Gastrocnemius medialis (tissue), 4 donors: ENCODE data around the gene LMAN2L. TPM values are rescaled to one million over a fixed set of nuclear protein-coding genes. Genes with fewer than 3 reads are reported as not detected.

Source experiments
- ATAC-seq, 2 donors: fragments of 150-250 bp; one replicate each; pipeline ENCODE4 v1.9.1; 2016
- DNase-seq, 2 donors: peaks; one replicate each; pipeline ENCODE4 v3.0.0-alpha.2; 2019
- H3K27ac ChIP-seq, 4 donors: fragments of 200-600 bp; sonication (generic); 1 replicate in 1 of 4; 2 replicates in 3 of 4; pipeline ENCODE4 v1.5.1; 2016 to 2018; ENCODE audit warnings: mild to moderate bottlenecking in 2 of 4, moderate library complexity in 1 of 4
- H3K27me3 ChIP-seq, 3 donors: fragments of 200-600 bp; sonication (generic) in 2 of 3; 1 replicate in 1 of 3; 2 replicates in 2 of 3; pipeline versions ENCODE4 v1.5.1 to v1.6.0; 2016 to 2019; ENCODE audit warnings: mild to moderate bottlenecking in 1 of 3, moderate library complexity in 1 of 3
- H3K36me3 ChIP-seq, 2 donors: fragments of 200-600 bp; sonication (generic) in 1 of 2; one replicate each; pipeline ENCODE4 v1.5.1; 2017 to 2018
- H3K4me1 ChIP-seq, 2 donors: fragments of 200-600 bp; sonication (generic) in 1 of 2; one replicate each; pipeline ENCODE4 v1.5.1; 2016 to 2017; ENCODE audit warnings: mild to moderate bottlenecking in 2 of 2
- H3K4me3 ChIP-seq, 4 donors: fragments of 200-600 bp; sonication (generic) in 3 of 4; 1 replicate in 1 of 4; 2 replicates in 3 of 4; pipeline ENCODE4 v1.5.1; 2016 to 2019; ENCODE audit warnings: mild to moderate bottlenecking in 2 of 4
- H3K9me3 ChIP-seq, 3 donors: fragments of 200-600 bp; sonication (generic) in 2 of 3; 1 replicate in 1 of 3; 2 replicates in 2 of 3; pipeline ENCODE4 v1.5.1; 2016 to 2019
- CTCF ChIP-seq, 5 experiments: fragments of 450-650 bp in 3 of 5; fragments of 200-600 bp in 2 of 5; sonication (generic) in 2 of 5; IDR thresholded peaks in 4 of 5; conservative IDR thresholded peaks in 1 of 5; 1 replicate in 4 of 5; 2 replicates in 1 of 5; pipeline ENCODE4 v1.5.1; 2016 to 2019; ENCODE audit warnings: antibody characterized with exemption in 5 of 5, mild to moderate bottlenecking in 3 of 5, moderate library complexity in 3 of 5
- POLR2A ChIP-seq, 2 donors: fragments of 450-650 bp; IDR thresholded peaks; one replicate each; pipeline ENCODE4 v1.6.1; 2017; ENCODE audit warnings: antibody characterized with exemption in 2 of 2, mild to moderate bottlenecking in 2 of 2, moderate library complexity in 2 of 2
- in situ Hi-C, 4 donors: fragments of 200-750 bp; cut with MboI; loops; one replicate each; pipeline versions ENCODE4 v1.15.0 to v1.8.0; 2017; ENCODE audit warnings: low sequenced_read_pairs in 4 of 4
- intact Hi-C: fragments of 100-400 bp; cut with DNase I; formaldehyde crosslinking; loops from one replicate; pipeline ENCODE4 v1.15.1; 2023; ENCODE audit warnings: low total_unique reads
- total RNA-seq, 4 donors: library from RNA; depleted of rRNA; stranded (reverse); fragments of >200 nt; gene quantifications; one replicate each; pipeline versions ENCODE4 v1.1.0 to v1.2.3, GENCODE V29; 2016

The LMAN2L gene
- total RNA-seq, 4 donors from 2014 or later: 8.8 to 17.3 (median 16.4) TPM

DNA sequence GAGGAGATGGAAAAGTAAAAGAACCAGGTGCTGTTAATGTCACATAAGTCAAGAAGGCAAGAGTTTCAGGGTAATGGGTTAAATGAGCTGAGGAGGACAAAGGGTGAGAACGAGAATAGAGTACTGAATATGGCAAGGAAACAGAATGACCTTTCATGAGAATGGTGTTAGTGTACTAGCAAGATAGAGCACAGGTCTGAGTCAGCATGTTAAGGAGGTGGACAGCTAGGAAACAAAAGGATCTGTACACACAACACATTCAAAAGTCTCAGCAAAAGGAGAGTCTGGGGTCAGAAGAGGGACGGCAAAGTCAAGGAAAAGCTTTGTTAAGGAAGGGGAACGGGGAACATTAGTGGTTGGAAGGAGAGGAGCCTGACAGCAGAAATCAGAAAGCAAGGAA lies 28.9 kb downstream of the LMAN2L start:
- Histone ChIP-seq H3K27me3 (no peaks in the 10 kb centered on the region), H3K4me3 (no peak overlapping the region), H3K4me1 (no peaks in the 10 kb centered on the region), H3K9me3 (no peaks in the 10 kb centered on the region), H3K27ac (no peak overlapping the region), H3K36me3 (peaks cover 3 to 71% of the 10 kb centered on the region in 2 donors)
- DNase-seq (no peak), ATAC-seq (no peak)
- intact Hi-C loops (no loop called here), in situ Hi-C loops (no loop called here)
- TF ChIP-seq POLR2A (IDR thresholded peaks at IDR 0.05) (no peak), CTCF (IDR thresholded peaks at IDR 0.05 in 4 of 5, conservative IDR thresholded peaks at IDR 0.05 in 1 of 5) (no peak)

DNA sequence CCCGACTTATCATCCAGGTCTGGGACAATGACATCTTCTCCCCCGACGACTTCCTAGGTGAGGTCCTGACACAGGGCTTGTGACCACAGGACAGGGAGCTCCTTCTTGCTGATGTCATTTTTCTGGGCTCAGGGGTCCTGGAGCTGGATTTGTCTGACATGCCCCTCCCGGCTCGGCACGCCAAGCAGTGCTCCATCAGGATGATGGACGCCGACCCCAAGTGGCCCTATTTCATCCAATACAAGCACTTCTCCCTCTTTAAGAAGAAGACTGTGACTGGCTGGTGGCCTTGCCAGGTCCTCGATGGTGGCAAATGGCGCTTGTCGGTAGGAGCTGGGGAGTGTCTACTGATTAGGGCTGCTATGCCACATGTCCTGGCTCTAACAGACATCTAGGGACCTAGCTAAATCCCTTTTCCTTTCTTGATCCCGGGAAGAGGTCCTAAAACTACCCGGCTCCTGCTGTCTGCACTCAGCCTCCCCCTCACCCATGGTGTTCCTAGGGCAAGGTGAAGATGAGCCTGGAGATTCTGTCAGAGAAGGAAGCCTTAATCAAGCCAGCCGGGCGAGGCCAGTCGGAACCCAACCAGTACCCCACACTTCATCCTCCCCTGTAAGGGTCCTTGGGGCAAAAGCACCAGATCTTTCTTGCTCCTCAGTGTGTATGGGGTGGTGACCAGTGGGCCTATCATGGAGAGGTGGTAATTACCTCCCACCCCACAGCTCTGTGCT lies 36.7 kb downstream of the LMAN2L start:
- H3K36me3 ChIP-seq: peaks cover 0 to 42% of the 10 kb centered on the region in 2 donors
- intact Hi-C loops: no loop called here
- no peaks in the 10 kb centered on the region for H3K9me3 ChIP-seq
- DNase-seq: no peak
- no peaks in the 10 kb centered on the region for H3K27me3 ChIP-seq
- no peak for ATAC-seq
- no peaks in the 10 kb centered on the region for H3K4me1 ChIP-seq
- TF ChIP-seq CTCF (IDR thresholded peaks at IDR 0.05 in 4 of 5, conservative IDR thresholded peaks at IDR 0.05 in 1 of 5) (no peak), POLR2A (IDR thresholded peaks at IDR 0.05) (no peak)
- no peak overlapping the region for H3K4me3 ChIP-seq
- in situ Hi-C loops: no loop called here
- H3K27ac ChIP-seq: no peak overlapping the region

DNA sequence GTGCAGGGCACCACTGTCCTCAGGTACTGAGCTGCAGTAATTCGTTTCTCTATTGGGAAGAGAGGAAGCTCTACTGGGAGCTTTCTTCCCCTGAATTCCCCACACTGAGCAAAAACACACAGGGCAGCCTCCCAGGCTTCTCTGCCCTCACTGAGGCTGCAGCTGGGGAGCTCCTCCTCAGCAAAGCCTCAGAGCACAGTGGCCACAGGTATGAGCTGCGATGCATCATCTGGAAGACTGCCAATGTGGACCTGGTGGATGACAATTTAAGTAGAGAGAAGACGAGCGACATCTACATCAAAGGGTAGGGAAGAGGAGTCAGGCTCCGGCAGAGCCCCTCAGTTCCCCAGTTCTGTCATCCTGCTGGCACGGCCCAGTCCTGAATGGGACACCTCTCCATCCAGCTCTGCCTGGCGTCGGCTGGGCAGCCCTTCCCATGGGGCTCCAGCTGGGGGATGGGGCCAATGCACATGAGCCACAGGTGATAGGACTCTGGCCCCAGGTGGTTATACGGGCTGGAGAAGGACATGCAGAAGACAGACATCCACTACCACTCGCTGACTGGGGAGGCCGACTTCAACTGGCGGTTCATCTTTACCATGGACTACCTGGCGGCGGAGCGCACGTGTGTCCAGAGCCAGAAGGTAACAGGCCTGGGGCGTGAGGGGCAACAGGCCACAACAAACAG lies 37.6 kb downstream of the LMAN2L start:
- TF ChIP-seq CTCF (IDR thresholded peaks at IDR 0.05 in 4 of 5, conservative IDR thresholded peaks at IDR 0.05 in 1 of 5) (no peak), POLR2A (IDR thresholded peaks at IDR 0.05) (no peak)
- H3K27me3 ChIP-seq: no peaks in the 10 kb centered on the region
- H3K36me3 ChIP-seq: peaks cover 0 to 33% of the 10 kb centered on the region in 2 donors
- no peaks in the 10 kb centered on the region for H3K4me1 ChIP-seq
- DNase-seq: no peak
- in situ Hi-C loops: no loop called here
- ATAC-seq: no peak
- intact Hi-C loops: no loop called here
- H3K27ac ChIP-seq: no peak overlapping the region
- H3K9me3 ChIP-seq: no peaks in the 10 kb centered on the region
- H3K4me3 ChIP-seq: no peak overlapping the region

DNA sequence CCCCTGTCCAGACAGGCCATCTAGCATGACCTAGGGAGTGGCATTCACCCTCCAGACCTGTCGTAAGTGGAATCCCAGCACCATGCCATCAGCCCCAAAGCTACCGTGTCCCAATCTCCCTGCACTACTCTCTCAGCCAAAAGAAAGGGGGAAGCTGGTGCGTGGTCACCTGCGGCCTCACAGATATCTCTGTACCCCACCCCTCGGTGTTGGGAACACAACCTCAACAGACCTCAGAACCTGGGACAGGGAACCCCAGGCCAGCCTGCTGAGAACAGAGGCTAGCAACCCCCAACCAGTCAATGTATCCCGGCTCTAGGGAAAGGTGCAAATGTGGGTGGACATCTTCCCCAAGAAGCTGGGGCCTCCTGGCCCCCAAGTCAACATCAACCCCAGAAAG lies 38.2 kb downstream of the LMAN2L start:
- Histone ChIP-seq H3K36me3 (peaks cover 0 to 27% of the 10 kb centered on the region in 2 donors), H3K9me3 (no peaks in the 10 kb centered on the region), H3K27me3 (no peaks in the 10 kb centered on the region), H3K4me1 (no peaks in the 10 kb centered on the region), H3K4me3 (no peak overlapping the region), H3K27ac (no peak overlapping the region)
- ATAC-seq (no peak), DNase-seq (no peak)
- in situ Hi-C loops (no loop called here), intact Hi-C loops (no loop called here)
- TF ChIP-seq CTCF (IDR thresholded peaks at IDR 0.05 in 4 of 5, conservative IDR thresholded peaks at IDR 0.05 in 1 of 5): no peak
- TF ChIP-seq POLR2A (IDR thresholded peaks at IDR 0.05): no peak
